ENCODE data around the gene TNIP2.
"Not testable (repeated sequence)": the region's sequence is repeated elsewhere in the genome, so short reads cannot be mapped to it uniquely, and the experiment has no call there.

Gene TNIP2

DNA sequence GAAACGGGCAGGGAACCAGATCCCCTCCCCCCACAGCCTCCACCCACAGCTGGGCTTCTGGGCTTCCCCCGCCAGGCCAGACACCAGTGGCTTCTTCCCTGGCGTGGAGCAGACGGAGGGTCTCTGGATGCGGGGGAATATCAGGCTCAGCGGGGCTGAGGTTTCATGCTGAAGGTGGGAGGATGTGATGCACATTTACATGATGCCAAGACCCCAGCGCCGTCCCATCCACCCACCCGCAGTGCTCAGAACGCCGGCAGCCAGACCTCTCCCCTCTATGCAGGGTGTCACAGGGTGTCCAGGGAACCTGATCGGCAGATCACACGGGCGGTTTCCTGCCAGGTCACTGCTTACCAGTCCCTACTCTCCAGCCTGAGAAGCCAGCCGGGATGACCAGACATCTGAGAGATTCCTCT lies 12.8 kb upstream of the TNIP2 start:
- DNase-seq (ENCODE audit: low spot score): no peak

- no peak for DNase-seq (ENCODE audit: low spot score)
Measured at GRCh38 chr4:2768124-2768523, 12.0 kb upstream of the TNIP2 start.

DNA sequence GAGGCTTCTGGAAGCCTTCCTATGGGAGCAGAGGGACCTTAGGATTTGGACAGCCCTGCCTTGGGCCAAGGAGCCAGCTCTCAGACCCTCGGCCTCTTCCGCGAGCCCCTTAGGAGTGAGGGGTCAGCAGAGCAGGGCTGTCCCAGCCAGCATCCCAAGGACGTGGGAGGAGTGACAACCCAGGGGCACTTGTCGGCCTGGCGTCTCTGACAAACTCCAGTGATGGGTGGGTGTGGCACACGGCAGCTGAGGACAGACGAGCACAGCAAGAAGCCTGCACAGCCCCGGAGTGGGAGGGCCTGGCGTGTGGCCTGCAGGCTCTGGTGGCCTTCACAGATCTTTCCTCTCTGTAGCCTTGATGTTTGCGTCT lies 11.6 kb upstream of the TNIP2 start:
- DNase-seq (ENCODE audit: low spot score): no peak

DNA sequence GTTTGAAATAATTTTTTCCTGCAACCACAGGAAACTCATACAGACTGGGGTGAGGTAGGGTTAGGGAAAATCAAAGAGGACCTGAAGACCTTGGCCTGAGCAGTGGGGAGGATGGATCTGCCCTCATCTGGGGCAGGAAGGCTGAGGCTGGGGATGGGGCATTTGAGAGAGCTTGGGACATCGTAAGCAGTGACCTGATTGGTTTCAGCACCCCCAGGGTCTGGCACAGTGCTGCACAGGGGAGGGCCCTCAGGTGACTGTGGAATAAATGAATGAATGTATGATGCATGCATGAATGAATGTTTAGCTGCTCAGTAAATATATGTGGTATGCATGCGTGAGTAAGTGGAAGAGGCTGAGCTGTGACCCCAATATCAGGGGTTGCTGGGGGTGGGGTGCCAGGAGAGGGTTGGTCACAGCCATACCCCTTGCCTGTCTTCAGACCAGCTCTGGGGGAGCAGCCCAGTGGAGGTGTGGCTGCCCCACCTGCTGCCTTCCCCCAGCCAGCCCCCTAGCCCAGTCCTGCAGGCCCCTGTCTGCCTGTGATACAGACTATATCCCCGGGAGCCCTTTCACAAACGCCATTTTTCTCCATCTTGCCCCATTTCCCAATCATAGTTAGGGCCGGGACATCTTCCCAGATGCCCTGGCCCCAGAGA lies 11.0 kb upstream of the TNIP2 start:
- no peak for DNase-seq (ENCODE audit: low spot score)

DNA sequence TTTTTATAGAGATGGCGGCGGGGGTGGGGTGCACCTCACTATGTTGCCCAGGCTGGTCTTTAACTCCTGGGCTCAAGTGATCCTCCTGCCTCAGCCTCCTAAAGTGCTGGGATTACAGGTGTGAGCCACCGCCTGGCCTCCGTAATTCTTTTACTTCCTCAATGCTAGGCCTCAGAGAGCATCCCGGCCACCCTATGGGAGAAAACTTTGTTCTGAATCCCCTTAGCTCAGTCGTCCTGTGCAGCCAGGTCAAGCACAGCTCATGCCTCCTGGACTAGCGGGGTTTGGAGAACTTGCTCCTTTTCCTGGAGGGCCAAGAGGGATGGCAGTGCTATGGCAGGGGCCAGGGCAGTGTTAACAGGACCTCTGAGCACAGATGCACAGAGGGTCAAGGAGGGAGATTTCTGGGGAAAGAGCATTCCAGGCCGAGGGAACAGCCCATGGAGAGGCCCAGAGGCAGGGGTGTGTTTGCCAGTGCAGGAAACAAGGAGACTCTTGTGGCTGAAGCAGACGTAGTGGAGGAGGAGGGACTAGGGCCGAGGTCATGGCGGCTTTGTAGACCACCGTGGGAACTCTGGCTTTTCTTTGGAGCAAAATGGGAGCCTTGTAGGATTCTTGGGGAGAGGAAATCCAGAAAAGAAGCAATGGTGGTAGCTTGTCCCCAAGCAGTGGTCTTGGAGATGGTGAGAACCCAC lies 9.8 kb upstream of the TNIP2 start:
- no peak for DNase-seq (ENCODE audit: low spot score)

GRCh38 chr4:2763511-2763967 lies 7.4 kb upstream of the TNIP2 start:
- DNase-seq (ENCODE audit: low spot score): no peak

DNA sequence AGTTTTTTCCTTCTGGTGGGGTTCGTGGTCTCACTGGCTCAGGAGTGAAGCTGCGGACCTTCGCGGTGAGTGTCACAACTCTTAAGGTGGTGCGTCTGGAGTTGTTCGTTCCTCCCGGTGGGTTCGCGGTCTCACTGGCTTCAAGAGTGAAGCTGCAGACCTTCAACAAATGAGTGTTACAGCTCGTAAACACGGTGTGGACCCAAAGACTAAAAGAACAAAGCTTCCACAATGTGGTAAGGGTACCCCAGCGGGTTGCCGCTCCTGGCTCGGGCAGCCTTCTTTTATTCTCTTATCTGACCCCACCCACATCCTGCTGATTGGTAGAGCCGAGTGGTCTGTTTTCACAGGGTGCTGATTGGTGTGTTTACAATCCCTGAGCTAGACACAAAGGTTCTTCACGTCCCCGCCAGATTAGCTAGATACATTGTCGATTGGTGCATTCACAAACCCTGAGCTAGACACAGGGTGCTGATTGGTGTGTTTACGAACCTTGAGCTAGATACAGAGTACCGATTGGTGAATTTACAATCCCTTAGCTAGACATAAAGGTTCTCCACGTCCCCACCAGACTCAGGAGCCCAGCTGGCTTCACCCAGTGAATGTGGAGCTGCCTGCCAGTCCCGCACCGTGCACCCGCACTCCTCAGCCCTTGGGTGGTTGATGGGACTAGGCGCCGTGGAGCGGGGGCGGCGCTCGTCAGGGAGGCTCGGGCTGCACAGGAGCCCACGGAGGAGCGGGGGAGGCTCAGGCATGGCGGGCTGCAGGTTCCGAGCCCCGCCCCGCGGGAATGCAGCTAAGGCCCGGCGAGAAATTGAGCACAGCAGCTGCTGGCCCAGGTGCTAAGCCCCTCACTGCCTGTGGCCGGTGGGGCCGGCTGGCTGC lies 6.6 kb upstream of the TNIP2 start:
- DNase-seq (ENCODE audit: low spot score): not testable (repeated sequence)

- no peak for DNase-seq (ENCODE audit: low spot score)
Measured at GRCh38 chr4:2762048-2762447, 5.9 kb upstream of the TNIP2 start.

DNA sequence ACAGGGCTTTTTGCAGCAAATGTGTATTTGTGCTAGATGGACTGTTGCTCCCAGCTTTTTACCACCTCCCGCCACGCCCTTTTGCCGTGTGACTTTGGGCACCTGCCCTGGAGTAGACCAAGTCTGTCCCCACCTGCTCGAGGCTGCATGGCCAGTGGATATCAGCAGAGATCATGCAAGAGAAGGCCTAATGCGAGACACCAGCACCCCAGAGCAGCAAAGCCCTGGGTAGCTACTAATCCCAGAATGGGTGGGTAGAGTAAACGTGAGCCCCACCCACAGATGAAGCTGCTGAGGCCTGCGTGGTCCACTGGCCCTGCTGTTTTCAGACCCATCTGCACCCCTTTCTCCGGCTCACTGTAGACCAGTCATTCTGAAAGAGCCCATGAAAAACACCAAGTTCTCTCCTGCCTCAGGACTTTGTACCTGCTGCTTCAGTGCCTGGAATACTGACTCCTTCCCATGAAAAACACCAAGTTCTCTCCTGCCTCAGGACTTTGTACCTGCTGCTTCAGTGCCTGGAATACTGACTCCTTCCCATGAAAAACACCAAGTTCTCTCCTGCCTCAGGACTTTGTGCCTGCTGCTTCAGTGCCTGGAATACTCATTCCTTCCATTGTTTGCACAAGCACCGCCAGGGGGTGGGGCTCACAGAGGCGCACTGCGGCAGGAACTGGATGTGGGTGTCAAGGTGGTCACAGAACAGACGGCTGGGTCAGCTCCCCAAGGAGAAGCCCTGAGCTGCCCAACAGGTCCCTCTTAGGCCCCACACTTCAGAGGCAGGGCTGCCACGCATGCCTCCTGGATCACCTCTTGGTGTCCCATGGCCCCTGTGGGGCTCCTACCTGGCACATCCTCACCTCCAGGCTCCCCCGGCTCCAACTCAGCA lies 5.1 kb upstream of the TNIP2 start:
- DNase-seq (ENCODE audit: low spot score): no peak

DNA sequence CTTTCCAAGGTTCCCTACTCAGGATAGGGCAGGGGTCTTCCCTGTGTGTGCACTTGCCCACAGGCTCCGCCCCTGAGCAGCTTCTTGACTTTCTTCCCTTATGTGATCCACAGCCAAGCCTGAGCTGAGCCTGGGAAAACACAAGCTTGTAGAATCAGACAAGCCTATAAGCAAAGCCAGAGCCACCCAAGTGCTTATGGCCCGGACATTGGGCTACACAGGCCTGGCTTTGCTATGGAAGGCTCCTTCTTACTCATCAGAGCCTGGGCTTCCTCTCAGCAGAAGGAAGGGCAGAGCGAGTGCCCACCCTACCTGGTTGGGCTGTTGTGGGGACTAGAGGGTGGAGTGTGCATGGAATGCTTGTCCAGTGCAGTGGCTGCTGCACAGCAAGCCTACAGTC lies 1.3 kb upstream of the TNIP2 start:
- no peak for DNase-seq (ENCODE audit: low spot score)

DNA sequence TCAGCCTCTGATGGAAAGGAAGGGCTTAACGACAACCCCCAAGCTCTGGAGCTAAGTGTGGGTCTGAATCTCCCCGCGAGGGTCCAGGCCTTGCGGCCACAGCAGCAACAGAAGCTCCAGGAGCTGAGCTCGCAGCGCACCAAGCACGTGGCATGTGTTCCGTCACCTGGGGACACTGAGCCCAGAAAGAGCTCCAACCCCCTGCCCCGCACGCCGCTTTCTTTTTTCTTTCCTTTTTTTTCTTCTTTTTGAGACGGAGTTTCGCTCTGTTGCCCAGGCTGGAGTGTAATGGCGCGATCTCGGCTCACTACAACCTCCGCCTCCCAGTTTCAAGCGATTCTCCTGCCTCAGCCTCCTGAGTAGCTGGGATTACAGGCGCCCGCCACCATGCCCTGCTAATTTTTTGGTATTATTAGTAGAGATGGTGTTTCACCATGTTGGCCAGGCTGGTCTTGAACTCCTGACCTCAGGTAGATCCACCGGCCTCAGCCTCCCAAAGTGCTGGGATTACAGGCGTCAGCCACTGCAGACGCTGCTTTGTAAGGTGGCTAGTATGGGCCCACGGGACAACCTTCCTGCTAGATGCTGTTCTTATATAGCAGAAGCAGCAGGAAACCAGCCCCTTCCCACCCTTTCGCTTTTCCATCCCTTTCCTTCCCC lies 685 bp upstream of the TNIP2 start:
- DNase-seq (ENCODE audit: low spot score): no peak

- DNase-seq (ENCODE audit: low spot score): no peak
Measured at GRCh38 chr4:2754848-2755819, 1.0 kb downstream of the TNIP2 start.

DNA sequence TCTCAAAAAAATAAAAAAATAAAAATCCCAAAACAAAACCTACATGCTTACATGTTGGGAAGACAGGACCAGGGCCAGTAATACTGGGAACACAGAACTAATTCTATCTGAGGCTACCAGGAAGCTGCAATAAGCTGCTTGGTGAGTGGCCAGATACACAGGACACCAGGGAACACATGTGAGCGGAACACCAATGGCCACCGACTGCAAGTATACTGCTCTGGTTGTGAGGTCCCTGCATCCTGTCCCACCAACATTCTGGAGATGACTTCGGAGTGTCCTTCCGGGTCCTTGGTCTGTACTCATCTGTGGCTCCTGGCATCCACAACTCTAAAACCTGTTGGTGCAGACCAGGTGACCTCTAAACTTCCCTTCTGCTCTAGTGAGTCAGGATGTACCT lies 2.7 kb downstream of the TNIP2 start:
- DNase-seq (ENCODE audit: low spot score): no peak

DNA sequence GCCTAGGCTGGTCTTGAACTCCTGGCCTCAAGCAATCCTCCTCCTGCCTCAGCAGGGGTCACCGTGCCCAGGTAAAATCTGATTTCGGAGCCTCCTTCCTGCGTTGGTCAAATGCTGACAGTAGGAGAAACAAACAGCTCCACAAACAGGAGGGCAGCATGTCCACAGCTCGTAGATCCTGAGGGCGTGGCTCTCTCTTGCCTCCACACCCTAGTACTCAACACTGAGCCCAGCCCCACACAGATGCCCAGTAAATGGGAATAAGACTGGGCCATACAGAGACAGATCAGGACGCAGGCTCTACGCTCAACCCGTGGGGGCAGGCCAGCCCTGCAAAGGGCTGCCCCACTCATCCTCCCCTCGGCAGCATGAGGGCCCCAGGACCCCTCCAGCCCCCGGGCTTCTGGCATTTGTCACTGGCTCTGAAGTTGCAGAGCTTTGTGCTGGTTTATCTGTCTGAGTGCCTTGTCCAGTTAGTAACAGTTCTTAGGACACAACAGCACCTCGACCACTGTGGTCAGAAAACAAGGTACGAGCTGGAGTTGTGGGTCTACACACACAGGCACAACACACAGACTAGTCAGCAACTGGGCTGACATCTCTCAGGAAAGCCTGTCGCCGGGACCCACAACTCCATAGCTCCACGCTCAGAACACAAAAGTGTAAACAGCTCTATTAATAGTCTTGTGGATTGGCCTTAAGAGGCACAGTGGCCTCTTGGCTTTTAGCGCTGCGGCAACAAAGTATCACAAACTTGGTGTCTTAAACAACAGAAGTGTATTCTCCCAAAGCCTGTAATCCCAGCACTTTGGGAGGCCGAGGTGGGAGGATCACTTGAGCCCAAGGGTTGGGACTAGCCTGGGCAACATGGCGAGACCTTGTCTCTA lies 5.2 kb downstream of the TNIP2 start:
- no peak for DNase-seq (ENCODE audit: low spot score)

- peak; percentile 32 for DNase-seq (ENCODE audit: low spot score)
Measured at GRCh38 chr4:2746891-2747695, 9.0 kb downstream of the TNIP2 start.

DNA sequence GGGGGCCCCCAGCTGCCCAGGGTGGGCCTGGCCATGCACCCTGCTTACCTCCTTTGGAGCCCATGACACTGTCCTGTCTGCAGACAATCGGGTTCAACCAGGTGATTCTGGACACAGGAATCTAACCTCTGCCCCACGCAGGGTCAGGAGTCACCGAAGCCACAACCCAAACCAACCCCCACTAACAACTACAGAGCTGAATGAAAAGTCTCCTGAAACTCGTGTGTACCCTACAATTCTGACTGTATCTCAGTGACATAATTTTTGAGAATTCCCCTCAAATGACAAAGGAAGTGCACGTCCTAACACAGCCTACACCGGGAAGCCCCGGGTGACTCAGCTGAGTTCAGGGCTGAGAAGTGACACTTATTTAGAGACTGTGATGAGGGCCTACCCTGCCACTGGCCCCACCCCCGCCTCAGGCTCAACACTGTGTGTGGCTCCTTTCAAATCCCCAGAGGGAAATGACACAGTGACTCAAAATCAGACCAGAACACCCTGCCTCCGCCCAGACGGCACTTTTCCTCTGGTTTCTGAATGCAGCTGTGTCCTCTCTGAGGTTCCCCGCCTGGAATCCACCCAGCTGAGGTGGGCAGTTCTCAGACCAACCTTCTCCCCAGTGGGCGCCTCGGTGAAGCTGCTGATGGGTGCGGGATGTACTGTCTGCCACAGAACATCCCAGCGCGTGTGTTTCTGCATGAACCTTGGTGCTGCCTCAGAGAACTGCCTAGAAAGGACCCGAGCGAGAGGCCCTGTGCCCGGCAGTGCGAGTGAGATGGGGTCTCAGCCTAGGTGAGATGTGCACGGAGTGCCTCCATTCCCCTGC lies 9.9 kb downstream of the TNIP2 start:
- DNase-seq (ENCODE audit: low spot score): peak; percentile 96

- DNase-seq (ENCODE audit: low spot score): no peak
Measured at GRCh38 chr4:2745516-2745915, 10.6 kb downstream of the TNIP2 start.

Measured in activated CD4-positive, alpha-beta T cell treated with anti-CD3 and anti-CD28 coated beads, Interleukin-2, Interleukin-4, amounts not matched to agents 100 ng/mL and 50 ng/mL, durations not matched to agents 16 hours and 8 hours (primary cell).